Caco-2 (cell line): ENCODE measurements around the gene SPHK2. TPM values are rescaled to one million over a fixed set of nuclear protein-coding genes. Genes with fewer than 3 reads are reported as not detected.

Experiments used
- BruUV-seq: library from RNA; stranded (reverse); fragments of 400-500 nt; replicated peaks from 2 replicates; lab custom pipeline; 2021; lab: Mats Ljungman, UMichigan
- CTCF ChIA-PET: fragments of 300-600 bp; sonication (Branson Sonifier 250); formaldehyde crosslinking; loops from one replicate; lab custom pipeline; 2022; ENCODE audit warnings: antibody characterized with exemption; lab: Charles Lee
- POLR2A ChIA-PET: fragments of 300-600 bp; sonication (Branson Sonifier 250); formaldehyde crosslinking; loops from one replicate; lab custom pipeline; 2022; ENCODE audit warnings: antibody characterized with exemption; lab: Charles Lee
- DNase-seq, 2 experiments: peaks; one replicate each; pipeline versions ENCODE4 v3.0.0 to v3.0.0-alpha.2; 2020 to 2022
- H3K27me3 ChIP-seq: replicated peaks from 2 replicates; pipeline ENCODE4 v1.6.0; 2011; ENCODE audit warnings: low read length; ENCODE audit not compliant: control insufficient read depth, insufficient read depth
- H3K36me3 ChIP-seq: 2 replicates; pipeline ENCODE4 v1.5.1; 2011; ENCODE audit warnings: low read length; ENCODE audit not compliant: control insufficient read depth, insufficient read depth
- H3K4me1 ChIP-seq: fragments of 250-450 bp; sonication (Bioruptor Pico); 2 replicates; pipeline ENCODE4 v1.5.1; 2020; ENCODE audit warnings: mild to moderate bottlenecking
- H3K4me3 ChIP-seq: 2 replicates; pipeline ENCODE4 v1.5.1; 2011; ENCODE audit warnings: low read depth, mild to moderate bottlenecking, control low read depth, low read length
- H3K9me3 ChIP-seq: fragments of 250-450 bp; sonication (Bioruptor Pico); 2 replicates; pipeline ENCODE4 v1.5.1; 2020; ENCODE audit warnings: mild to moderate bottlenecking, moderate library complexity
- H3K27ac Mint-ChIP-seq: one replicate; pipeline ENCODE4 v1.8.0; 2022; ENCODE audit warnings: mixed read lengths; ENCODE audit not compliant: unreplicated experiment
- H3K27me3 Mint-ChIP-seq: one replicate; pipeline ENCODE4 v1.8.0; 2022; ENCODE audit warnings: mixed read lengths; ENCODE audit not compliant: insufficient read depth, unreplicated experiment
- H3K36me3 Mint-ChIP-seq: one replicate; pipeline ENCODE4 v1.8.0; 2022; ENCODE audit warnings: mild to moderate bottlenecking, mixed read lengths; ENCODE audit not compliant: insufficient read depth, unreplicated experiment
- H3K4me1 Mint-ChIP-seq: one replicate; pipeline ENCODE4 v1.8.0; 2022; ENCODE audit warnings: low read depth, mixed read lengths; ENCODE audit not compliant: unreplicated experiment
- H3K4me3 Mint-ChIP-seq: one replicate; pipeline ENCODE4 v1.8.0; 2022; ENCODE audit warnings: mild to moderate bottlenecking, moderate library complexity, mixed read lengths; ENCODE audit not compliant: unreplicated experiment
- H3K9me3 Mint-ChIP-seq: one replicate; pipeline ENCODE4 v1.8.0; 2022; ENCODE audit warnings: mixed read lengths; ENCODE audit not compliant: unreplicated experiment
- intact Hi-C: fragments of 100-400 bp; cut with micrococcal nuclease; formaldehyde crosslinking; loops from one replicate; pipeline ENCODE4 v1.10.0; 2022; ENCODE audit not compliant: unreplicated experiment
- total RNA-seq: library from RNA; stranded (reverse); gene quantifications from 2 replicates; pipeline ENCODE4 v1.2.3, GENCODE V29; 2022
- TF ChIP-seq, protein P1 (sequence below), 2 experiments: fragments of 200-600 bp in 1 of 2; IDR thresholded peaks; 1 replicate in 1 of 2; 2 replicates in 1 of 2; pipeline versions ENCODE4 v1.5.1 to v1.8.0; 2011 to 2022; ENCODE audit warnings: antibody characterized with exemption in 1 of 2, control low read depth in 1 of 2, inconsistent platforms in 1 of 2, low read depth in 1 of 2, low read length in 1 of 2, mild to moderate bottlenecking in 1 of 2, moderate library complexity in 1 of 2; ENCODE audit not compliant: insufficient read depth in 1 of 2, severe bottlenecking in 1 of 2, unreplicated experiment in 1 of 2

Gene SPHK2
- total RNA-seq, 1 experiment from 2014 or later = 140 TPM

- CTCF ChIA-PET = no interaction called here
- Histone ChIP-seq H3K36me3 (no peaks in the 10 kb centered on the region), H3K4me3 (no peak overlapping the region), H3K4me1 (peaks cover 10% of the 10 kb centered on the region), H3K9me3 (no peaks in the 10 kb centered on the region), H3K27me3 (no peaks in the 10 kb centered on the region)
- no peak for DNase-seq
- no TSS peak for BruUV-seq
- Mint-ChIP-seq H3K4me1 (peaks cover 1% of the 10 kb centered on the region), H3K27me3 (no peaks in the 10 kb centered on the region), H3K9me3 (no peaks in the 10 kb centered on the region), H3K27ac (no peak overlapping the region), H3K4me3 (no peak overlapping the region), H3K36me3 (peaks cover 8% of the 10 kb centered on the region)
- intact Hi-C loops = no loop called here
- POLR2A ChIA-PET = no interaction called here
- TF ChIP-seq, protein P1, sequence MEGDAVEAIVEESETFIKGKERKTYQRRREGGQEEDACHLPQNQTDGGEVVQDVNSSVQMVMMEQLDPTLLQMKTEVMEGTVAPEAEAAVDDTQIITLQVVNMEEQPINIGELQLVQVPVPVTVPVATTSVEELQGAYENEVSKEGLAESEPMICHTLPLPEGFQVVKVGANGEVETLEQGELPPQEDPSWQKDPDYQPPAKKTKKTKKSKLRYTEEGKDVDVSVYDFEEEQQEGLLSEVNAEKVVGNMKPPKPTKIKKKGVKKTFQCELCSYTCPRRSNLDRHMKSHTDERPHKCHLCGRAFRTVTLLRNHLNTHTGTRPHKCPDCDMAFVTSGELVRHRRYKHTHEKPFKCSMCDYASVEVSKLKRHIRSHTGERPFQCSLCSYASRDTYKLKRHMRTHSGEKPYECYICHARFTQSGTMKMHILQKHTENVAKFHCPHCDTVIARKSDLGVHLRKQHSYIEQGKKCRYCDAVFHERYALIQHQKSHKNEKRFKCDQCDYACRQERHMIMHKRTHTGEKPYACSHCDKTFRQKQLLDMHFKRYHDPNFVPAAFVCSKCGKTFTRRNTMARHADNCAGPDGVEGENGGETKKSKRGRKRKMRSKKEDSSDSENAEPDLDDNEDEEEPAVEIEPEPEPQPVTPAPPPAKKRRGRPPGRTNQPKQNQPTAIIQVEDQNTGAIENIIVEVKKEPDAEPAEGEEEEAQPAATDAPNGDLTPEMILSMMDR (IDR thresholded peaks at IDR 0.05; ENCODE audit: insufficient read depth in 1 of 2, low read depth in 1 of 2, low read length in 1 of 2, severe bottlenecking in 1 of 2, unreplicated experiment in 1 of 2) = no peak
Measured at GRCh38 chr19:48578891-48579290, 40.4 kb upstream of the SPHK2 start.

DNA sequence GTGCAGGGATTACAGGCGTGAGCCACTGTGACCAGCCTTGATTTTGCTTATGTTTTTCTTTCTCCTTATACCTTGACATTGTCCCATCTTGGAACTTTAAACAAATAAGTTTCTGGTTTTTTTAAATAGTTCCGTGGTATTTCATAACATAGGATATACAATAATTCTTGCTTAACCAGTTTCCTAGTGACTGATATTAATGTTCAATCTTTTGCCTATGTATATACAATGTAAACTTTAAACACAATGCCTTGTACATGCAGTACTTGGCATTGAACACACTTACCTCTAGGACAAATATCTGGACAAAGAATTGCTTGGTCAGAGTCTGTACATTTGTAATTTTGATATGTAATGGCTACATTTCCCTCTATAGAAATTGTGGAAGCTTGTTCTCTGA, 37.1 kb upstream of the SPHK2 start:
- Mint-ChIP-seq H3K4me3 (no peak overlapping the region), H3K27me3 (no peaks in the 10 kb centered on the region), H3K4me1 (peaks cover 8% of the 10 kb centered on the region), H3K9me3 (no peaks in the 10 kb centered on the region), H3K36me3 (peaks cover 14% of the 10 kb centered on the region), H3K27ac (peak overlapping the region; percentile 64)
- Histone ChIP-seq H3K4me1 (peaks cover 8% of the 10 kb centered on the region), H3K9me3 (no peaks in the 10 kb centered on the region), H3K4me3 (no peak overlapping the region), H3K27me3 (no peaks in the 10 kb centered on the region), H3K36me3 (no peaks in the 10 kb centered on the region)
- no TSS peak for BruUV-seq
- POLR2A ChIA-PET = no interaction called here
- TF ChIP-seq, protein P1 (IDR thresholded peaks at IDR 0.05; ENCODE audit: insufficient read depth in 1 of 2, low read depth in 1 of 2, low read length in 1 of 2, severe bottlenecking in 1 of 2, unreplicated experiment in 1 of 2) = no peak
- intact Hi-C loops = loop anchor here (5.0 kb wide), 1 partner anchor 190 kb away; the partner anchor contains the start of genes GRIN2D and KDELR1
- CTCF ChIA-PET = no interaction called here
- DNase-seq = no peak

- CTCF ChIA-PET = interaction anchor here (0.6 to 2.3 kb wide), 4 partner anchors 24 to 98 kb away, joined by 3 to 15 read pairs (median 5); no protein-coding TSS in a partner anchor
- intact Hi-C loops = loop anchor here (5.0 kb wide), 1 partner anchor 255 kb away; no protein-coding TSS in a partner anchor
Measured at GRCh38 chr19:48587387-48587786, 31.9 kb upstream of the SPHK2 start.

More at GRCh38 chr19:48587387-48587786, 31.9 kb upstream of the SPHK2 start:
- Histone ChIP-seq H3K27me3 (no peaks in the 10 kb centered on the region), H3K4me3 (no peak overlapping the region), H3K36me3 (no peaks in the 10 kb centered on the region), H3K9me3 (no peaks in the 10 kb centered on the region), H3K4me1 (peaks cover 8% of the 10 kb centered on the region)
- no TSS peak for BruUV-seq
- peaks cover 12% of the 10 kb centered on the region for H3K36me3 Mint-ChIP-seq
- no peaks in the 10 kb centered on the region for H3K9me3 Mint-ChIP-seq
- TF ChIP-seq, protein P1 (IDR thresholded peaks at IDR 0.05; ENCODE audit: insufficient read depth in 1 of 2, low read depth in 1 of 2, low read length in 1 of 2, severe bottlenecking in 1 of 2, unreplicated experiment in 1 of 2) = no peak
- H3K4me3 Mint-ChIP-seq = no peak overlapping the region
- DNase-seq = no peak
- peaks cover 15% of the 10 kb centered on the region for H3K4me1 Mint-ChIP-seq
- H3K27me3 Mint-ChIP-seq = no peaks in the 10 kb centered on the region
- H3K27ac Mint-ChIP-seq = no peak overlapping the region
- POLR2A ChIA-PET = no interaction called here
